ENCODE measurements around the gene NMUR2.

The NMUR2 gene

GRCh38 chr5:152405145-152405544 is at the start of gene NMUR2:
TSS of gene NMUR2 (minus strand) at chr5:152405279. CDS start at chr5:152405113, 166 bp downstream.
- DNase-seq, result no peak

DNA sequence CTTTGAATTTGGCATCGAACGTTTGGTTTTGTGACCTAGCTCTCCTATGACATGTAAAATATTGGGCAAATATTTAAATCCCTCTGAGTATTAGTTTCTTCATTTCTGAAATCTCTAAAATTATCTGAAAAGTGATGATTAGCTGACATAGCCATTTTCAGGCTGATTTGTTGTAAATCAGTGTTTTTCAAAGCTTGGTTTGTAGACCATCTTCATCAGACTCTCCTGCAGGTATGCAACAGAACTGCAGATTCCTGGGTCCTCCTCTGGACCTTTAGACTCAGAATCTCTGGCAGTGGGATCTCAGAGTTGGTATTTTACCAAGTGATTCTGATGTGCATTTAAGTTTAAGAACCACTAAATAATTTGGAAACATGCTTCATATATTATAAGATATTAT is 38.9 kb upstream of the NMUR2 start:
- no peak for DNase-seq

DNA sequence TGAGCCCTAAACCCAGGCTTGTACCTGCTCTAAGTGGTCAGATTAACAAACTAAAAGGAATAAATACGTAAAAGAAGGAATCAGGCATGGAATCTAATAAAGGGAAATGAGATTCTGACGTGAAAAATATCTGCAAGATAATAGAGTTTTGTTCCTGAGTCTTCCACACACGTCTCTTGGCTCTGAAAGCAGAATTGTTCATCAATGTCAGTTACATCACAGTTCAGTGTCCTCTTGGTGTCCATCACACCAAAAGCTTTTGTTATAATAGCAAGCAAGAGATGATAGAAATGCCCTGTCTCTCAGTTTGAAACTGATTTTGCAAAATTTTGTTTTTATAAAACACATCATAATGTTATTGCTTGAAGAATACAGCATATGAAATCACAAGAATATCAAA is 34.7 kb upstream of the NMUR2 start:
- DNase-seq, result no peak

- no peak for DNase-seq
These were observed 32.8 kb upstream of the NMUR2 start for GRCh38 chr5:152437866-152438265.

GRCh38 chr5:152427721-152428120 is 22.6 kb upstream of the NMUR2 start:
- DNase-seq, result no peak

DNA sequence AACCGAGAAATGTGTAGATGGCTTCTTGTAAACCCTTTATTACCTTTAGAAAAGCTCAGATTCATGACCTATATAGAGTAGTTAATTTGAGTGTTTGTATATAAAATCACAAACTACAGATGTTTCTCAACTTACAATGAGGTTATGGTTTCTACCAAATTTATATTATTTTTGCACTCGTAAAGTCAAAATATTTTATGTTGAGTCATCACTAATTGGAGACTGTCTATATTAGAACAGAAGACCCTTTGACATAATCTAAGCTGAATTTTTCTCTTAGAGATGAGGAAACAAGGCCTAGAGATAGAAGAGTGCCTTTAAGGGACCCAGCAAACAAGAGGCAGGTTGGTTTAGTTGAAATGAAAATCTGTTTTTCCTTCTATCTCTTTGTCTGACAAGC is 20.0 kb upstream of the NMUR2 start:
- DNase-seq, result no peak

DNA sequence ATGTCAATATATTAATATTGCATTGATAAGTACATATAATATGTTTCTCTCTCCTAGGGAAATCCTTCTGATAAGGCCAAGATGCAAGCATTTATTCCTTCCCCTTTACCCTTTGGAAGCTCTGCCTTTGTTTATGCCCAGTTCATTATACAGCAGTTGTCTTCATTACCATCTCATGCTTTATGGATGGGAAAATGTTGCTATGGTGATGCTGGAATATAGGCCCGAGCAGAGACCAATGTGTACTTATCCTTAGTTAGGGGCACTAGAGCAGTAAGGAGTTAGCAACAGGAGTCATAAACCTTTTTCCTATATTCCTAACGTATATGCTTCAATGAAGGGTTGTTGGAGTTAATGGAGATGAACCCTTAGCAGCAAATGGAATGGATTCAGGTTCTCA is 19.4 kb upstream of the NMUR2 start:
- DNase-seq, result no peak

- DNase-seq, result no peak
These were observed 17.0 kb upstream of the NMUR2 start for GRCh38 chr5:152422081-152422480.

GRCh38 chr5:152412129-152412528 is 7.0 kb upstream of the NMUR2 start:
- DNase-seq, result no peak

- no peak for DNase-seq
These were observed 1.0 kb upstream of the NMUR2 start for GRCh38 chr5:152406082-152406481.

DNA sequence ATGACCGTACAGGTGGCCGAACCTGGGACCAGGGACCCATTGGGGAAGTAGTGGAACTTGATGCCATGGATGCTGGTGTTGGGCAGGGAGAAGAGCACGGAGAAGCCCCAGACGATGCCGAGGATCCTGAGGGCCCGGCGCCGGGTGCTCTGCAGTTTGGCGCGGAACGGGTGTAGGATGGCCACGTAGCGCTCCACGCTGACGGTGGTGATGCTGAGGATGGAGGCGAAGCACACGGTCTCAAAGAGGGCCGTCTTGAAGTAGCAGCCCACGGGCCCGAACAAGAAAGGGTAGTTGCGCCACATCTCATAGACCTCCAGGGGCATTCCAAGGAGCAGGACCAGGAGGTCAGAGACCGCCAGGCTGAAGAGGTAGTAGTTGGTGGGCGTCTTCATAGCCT is 585 bp downstream of the NMUR2 start:
- no peak for DNase-seq

- no peak for DNase-seq
These were observed 2.0 kb downstream of the NMUR2 start for GRCh38 chr5:152403046-152403445.

DNA sequence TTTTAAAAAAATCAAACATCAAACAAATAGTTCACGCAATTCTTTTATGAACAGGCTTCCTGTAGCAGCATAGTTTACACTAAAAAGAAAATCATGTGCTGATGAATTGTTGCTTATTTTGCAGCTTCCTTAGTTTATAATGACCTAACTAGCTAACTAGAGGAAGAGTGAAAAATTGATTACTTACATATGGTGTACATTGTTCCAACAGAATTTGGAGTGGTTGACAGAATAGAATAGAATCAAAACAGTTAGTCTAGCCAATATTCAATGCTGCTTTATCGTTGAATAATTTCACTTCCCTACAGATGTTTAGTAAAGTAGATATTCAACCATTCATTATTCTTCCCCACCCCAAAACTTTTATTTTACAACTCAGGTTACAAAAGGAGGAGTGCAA is 4.2 kb downstream of the NMUR2 start:
- no peak for DNase-seq

DNA sequence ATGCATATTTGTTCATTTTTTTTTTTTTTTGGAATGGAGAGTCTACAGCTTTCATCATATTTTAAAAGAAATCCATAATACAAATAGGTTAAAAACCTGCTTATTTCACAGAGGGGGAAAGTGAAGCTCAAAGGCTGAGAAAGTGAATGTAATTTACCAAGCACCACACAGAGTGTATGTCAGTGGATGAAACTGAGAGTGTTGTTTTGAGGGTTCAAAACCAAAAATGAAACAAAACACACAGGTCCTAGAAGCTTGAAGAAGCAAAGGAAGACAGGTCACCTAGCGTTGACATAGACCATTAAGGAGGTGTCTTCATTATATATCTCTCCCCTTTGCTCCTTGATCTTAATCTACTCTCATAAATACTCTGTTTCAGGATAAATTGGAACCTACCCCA is 7.5 kb downstream of the NMUR2 start:
- DNase-seq, result no peak

DNA sequence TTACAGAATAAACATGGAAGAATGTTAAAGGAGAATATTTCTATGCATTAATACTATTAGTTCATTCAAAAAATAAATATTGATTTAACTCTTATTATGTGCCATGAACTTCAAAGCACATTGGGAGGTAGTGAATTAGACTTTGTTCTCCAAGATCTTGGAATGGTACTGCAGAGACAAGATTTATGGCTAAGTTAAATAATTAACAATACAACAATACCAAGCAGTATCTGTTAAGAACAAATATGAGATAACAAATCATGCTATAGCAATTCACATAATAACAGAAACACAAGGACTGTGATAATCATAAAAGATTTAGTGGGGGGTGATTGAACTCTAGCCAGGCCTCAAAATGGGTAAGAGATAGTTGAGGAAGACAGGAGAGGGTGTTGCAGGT is 11.6 kb downstream of the NMUR2 start:
- no peak for DNase-seq

GRCh38 chr5:152389208-152389849 is 15.8 kb downstream of the NMUR2 start:
- no peak for DNase-seq

GRCh38 chr5:152388610-152389009 is 16.5 kb downstream of the NMUR2 start:
- no peak for DNase-seq

GRCh38 chr5:152380415-152381123 is 24.5 kb downstream of the NMUR2 start:
- no peak for DNase-seq

GRCh38 chr5:152379331-152379730 is 25.7 kb downstream of the NMUR2 start:
- DNase-seq, result no peak

DNA sequence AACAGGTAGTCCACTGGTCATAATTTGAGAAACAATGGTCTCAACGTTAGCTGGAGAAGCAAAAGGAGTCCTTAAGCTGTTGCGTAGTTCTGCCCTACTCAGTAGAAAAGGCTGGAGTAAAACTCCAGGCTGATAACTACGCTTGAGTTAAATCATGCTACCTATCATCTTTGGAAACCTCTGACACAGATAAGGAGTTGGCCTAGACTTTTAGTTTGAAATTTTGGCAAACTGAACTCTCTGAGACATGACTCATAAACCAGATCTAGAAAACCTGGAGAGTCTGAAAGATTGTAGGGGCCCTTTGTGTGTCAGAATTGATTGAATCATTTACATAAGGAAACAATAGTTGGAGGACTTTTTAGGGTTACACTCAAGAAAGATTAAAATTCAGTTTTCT is 26.3 kb downstream of the NMUR2 start:
- peak; percentile 22 for DNase-seq

- no peak for DNase-seq
These were observed 28.2 kb downstream of the NMUR2 start for GRCh38 chr5:152376886-152377285.

GRCh38 chr5:152374711-152375275 is 30.3 kb downstream of the NMUR2 start:
- DNase-seq, result no peak

DNA sequence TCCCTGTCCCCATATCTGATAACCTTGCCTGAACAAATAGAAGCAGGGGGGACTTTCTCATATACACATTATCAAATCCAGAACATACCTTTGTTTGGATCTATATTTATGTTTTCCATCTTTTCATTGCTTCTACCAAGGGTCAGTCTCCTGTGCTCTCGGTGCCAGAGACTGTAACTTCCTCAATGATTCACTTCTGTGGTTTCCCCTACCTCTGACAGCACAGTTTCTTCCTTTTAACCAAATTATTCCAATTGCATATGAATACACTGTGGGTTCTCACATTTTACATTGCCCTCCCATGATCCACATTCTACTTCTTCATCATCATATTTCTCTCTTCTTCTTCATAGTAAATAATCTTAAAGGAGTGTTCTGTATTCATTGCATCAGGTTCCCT is 32.2 kb downstream of the NMUR2 start:
- no peak for DNase-seq

DNA sequence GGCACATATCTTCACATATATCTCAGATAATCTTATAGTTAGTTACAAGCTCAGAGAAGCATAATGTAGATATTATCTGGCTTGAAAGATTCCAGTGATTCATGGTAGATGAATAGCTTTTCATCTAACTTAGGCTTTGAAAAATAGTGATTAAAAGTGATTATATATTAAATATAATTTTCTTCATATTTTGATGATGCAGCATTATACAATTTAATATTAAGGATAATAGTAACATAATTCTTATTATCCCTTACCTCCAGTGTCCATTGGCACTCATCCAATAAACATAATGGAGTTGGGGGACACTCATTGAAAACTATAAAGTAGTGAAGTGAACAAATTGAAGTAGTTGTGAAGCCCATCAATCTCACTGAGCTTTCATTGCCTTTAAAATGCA is 35.8 kb downstream of the NMUR2 start:
- DNase-seq, result no peak

- DNase-seq, result no peak
These were observed 37.5 kb downstream of the NMUR2 start for GRCh38 chr5:152367554-152367953.
